HCT116 (cell line): ENCODE results near the gene ACAT1. TPM values are rescaled to one million over a fixed set of nuclear protein-coding genes. Genes with fewer than 3 reads are reported as not detected.

Experiments
- ATAC-seq: fragments of 200-7000 bp; cut with Tn5 transposase; 2 replicates; pipeline ENCODE4 v1.9.1; 2020; ENCODE audit warnings: mild to moderate bottlenecking, moderate library complexity
- BruUV-seq: library from RNA; stranded (reverse); fragments of 400-500 nt; replicated peaks from 2 replicates; lab custom pipeline; 2021; lab: Mats Ljungman, UMichigan
- CTCF ChIA-PET: fragments of 300-600 bp; sonication (Branson Sonifier 250); formaldehyde crosslinking; loops from one replicate; lab custom pipeline; 2021; ENCODE audit warnings: antibody characterized with exemption; lab: Charles Lee
- POLR2A ChIA-PET: fragments of 300-600, 350-600 bp; sonication (Branson Sonifier 250); formaldehyde crosslinking; loops from one replicate; lab custom pipeline; 2021; ENCODE audit warnings: antibody characterized with exemption; lab: Charles Lee
- RAD21 ChIA-PET, 2 experiments: fragments of 300-600 bp; sonication (Branson Sonifier 250); formaldehyde crosslinking; loops; one replicate each; lab custom pipeline; 2023; ENCODE audit warnings: low total read pairs in 2 of 2; ENCODE audit not compliant: uncharacterized antibody in 2 of 2, unreplicated experiment in 2 of 2, low non-redundant PET in 1 of 2; lab: Charles Lee
- DNase-seq: peaks from one replicate; pipeline ENCODE4 v3.0.0-alpha.2; 2010; ENCODE audit warnings: low read depth, low spot score
- H2AFZ ChIP-seq: fragments of 200-600 bp; shearing (Covaris generic), sonication (generic); 2 replicates; pipeline ENCODE4 v1.6.1; 2017; ENCODE audit warnings: low read depth, mixed run types, mixed read lengths, antibody characterized with exemption, low read length; ENCODE audit not compliant: poor library complexity, severe bottlenecking
- H3K27ac ChIP-seq: 2 replicates; pipeline ENCODE4 v1.5.1; 2012; ENCODE audit warnings: low read depth, low read length
- H3K27me3 ChIP-seq: fragments of 200-600 bp; sonication (generic); 2 replicates; pipeline ENCODE4 v1.6.1; 2016; ENCODE audit warnings: mixed run types, low read length, mixed read lengths; ENCODE audit not compliant: insufficient read depth
- H3K36me3 ChIP-seq, 2 experiments: fragments of 200-500 bp in 1 of 2; fragments of 200-600 bp in 1 of 2; sonication (Bioruptor generic) in 1 of 2; sonication (generic) in 1 of 2; 2 replicates each; pipeline versions ENCODE4 v1.5.1 to v1.6.1; 2014 to 2016; ENCODE audit warnings: low read length in 2 of 2, inconsistent platforms in 1 of 2, mixed read lengths in 1 of 2, mixed run types in 1 of 2; ENCODE audit not compliant: insufficient read depth in 2 of 2, control insufficient read depth in 1 of 2
- H3K4me1 ChIP-seq, 2 experiments: fragments of 200-600 bp in 1 of 2; sonication (generic) in 1 of 2; 2 replicates each; pipeline versions ENCODE4 v1.5.1 to v1.6.1; 2012 to 2017; ENCODE audit warnings: low read length in 2 of 2, inconsistent platforms in 1 of 2, mild to moderate bottlenecking in 1 of 2, mixed read lengths in 1 of 2, mixed run types in 1 of 2, moderate library complexity in 1 of 2; ENCODE audit not compliant: insufficient read depth in 2 of 2, control insufficient read depth in 1 of 2
- H3K4me2 ChIP-seq: fragments of 200-600 bp; sonication (generic); 2 replicates; pipeline ENCODE4 v1.6.1; 2017; ENCODE audit warnings: mixed run types, low read length, mixed read lengths
- H3K4me3 ChIP-seq, 2 experiments: fragments of 200-600 bp in 1 of 2; sonication (generic) in 1 of 2; replicated peaks in 1 of 2; 2 replicates each; pipeline ENCODE4 v1.5.1; 2011 to 2016; ENCODE audit warnings: low read length in 2 of 2, control low read depth in 1 of 2, low read depth in 1 of 2, mild to moderate bottlenecking in 1 of 2, mixed read lengths in 1 of 2, mixed run types in 1 of 2
- H3K79me2 ChIP-seq: fragments of 200-600 bp; sonication (generic); 2 replicates; pipeline ENCODE4 v1.6.1; 2017; ENCODE audit warnings: mild to moderate bottlenecking, mixed run types, low read length, moderate library complexity, mixed read lengths; ENCODE audit not compliant: insufficient read depth
- H3K9ac ChIP-seq: fragments of 200-600 bp; sonication (generic); 2 replicates; pipeline ENCODE4 v1.6.1; 2016; ENCODE audit warnings: low read length, mixed read lengths
- H3K9me2 ChIP-seq: fragments of 200-600 bp; sonication (generic), shearing (Covaris generic); 2 replicates; pipeline ENCODE4 v1.6.1; 2017; ENCODE audit warnings: mixed run types, mild to moderate bottlenecking, moderate library complexity; ENCODE audit not compliant: insufficient read depth
- H3K9me3 ChIP-seq, 2 experiments: fragments of 200-500 bp in 1 of 2; fragments of 200-600 bp in 1 of 2; sonication (Bioruptor generic) in 1 of 2; sonication (generic) in 1 of 2; 2 replicates each; pipeline ENCODE4 v1.6.1; 2014 to 2017; ENCODE audit warnings: low read length in 2 of 2, mixed read lengths in 2 of 2, inconsistent platforms in 1 of 2, low read depth in 1 of 2, mild to moderate bottlenecking in 1 of 2, mixed run types in 1 of 2, moderate library complexity in 1 of 2; ENCODE audit not compliant: control insufficient read depth in 1 of 2, insufficient read depth in 1 of 2
- H4K20me1 ChIP-seq: fragments of 200-600 bp; sonication (generic), shearing (Covaris generic); 2 replicates; pipeline ENCODE4 v1.6.1; 2017; ENCODE audit warnings: mixed run types, mild to moderate bottlenecking, moderate library complexity; ENCODE audit not compliant: insufficient read depth
- CBX3 ChIP-seq: IDR thresholded peaks from 2 replicates; pipeline ENCODE4 v1.6.1; 2012; ENCODE audit warnings: low read depth
- CEBPB ChIP-seq: IDR thresholded peaks from 2 replicates; pipeline ENCODE4 v1.6.1; 2012; ENCODE audit warnings: low read depth
- EGR1 ChIP-seq: IDR thresholded peaks from 2 replicates; pipeline ENCODE4 v1.6.1; 2012; ENCODE audit warnings: low read depth
- ELF1 ChIP-seq: IDR thresholded peaks from 2 replicates; pipeline ENCODE4 v1.6.1; 2012; ENCODE audit warnings: low read depth, borderline replicate concordance
- EZH2 ChIP-seq: fragments of 200-600 bp; sonication (generic); IDR thresholded peaks from 2 replicates; pipeline ENCODE4 v1.6.1; 2017; ENCODE audit warnings: antibody characterized with exemption, mixed run types
- FOSL1 ChIP-seq: IDR thresholded peaks from 2 replicates; pipeline ENCODE4 v1.6.1; 2012; ENCODE audit warnings: low read depth
- JUND ChIP-seq: IDR thresholded peaks from 2 replicates; pipeline ENCODE4 v1.6.1; 2012
- SP1 ChIP-seq: IDR thresholded peaks from 2 replicates; pipeline ENCODE4 v1.6.1; 2012; ENCODE audit warnings: low read depth
- SRF ChIP-seq: IDR thresholded peaks from 2 replicates; pipeline ENCODE4 v1.6.1; 2012; ENCODE audit warnings: low read depth
- TCF7L2 ChIP-seq: IDR thresholded peaks from 2 replicates; pipeline ENCODE4 v1.7.0; 2011; ENCODE audit warnings: borderline replicate concordance, inconsistent platforms; ENCODE audit not compliant: insufficient read depth, insufficient read length; ENCODE audit errors: extremely low read depth
- YY1 ChIP-seq: IDR thresholded peaks from 2 replicates; pipeline ENCODE4 v1.6.1; 2011; ENCODE audit warnings: low read length, low read depth, moderate library complexity, mild to moderate bottlenecking; ENCODE audit not compliant: insufficient replicate concordance; ENCODE audit errors: extremely low read depth
- ZFX ChIP-seq: fragments of 450-650 bp; IDR thresholded peaks from 2 replicates; pipeline ENCODE4 v1.6.1; 2017
- ZNF274 ChIP-seq: fragments of 200-500 bp; sonication (Bioruptor generic); IDR thresholded peaks from 2 replicates; pipeline ENCODE4 v1.6.1; 2014; ENCODE audit warnings: mild to moderate bottlenecking, low read depth, low read length, inconsistent platforms
- intact Hi-C: fragments of 100-400 bp; cut with micrococcal nuclease; formaldehyde crosslinking; loops from 2 replicates; pipeline ENCODE4 v1.10.0; 2022
- total RNA-seq: library from RNA; stranded (reverse); gene quantifications from one replicate; pipeline ENCODE4 v1.2.1, GENCODE V29; 2021; ENCODE audit not compliant: unreplicated experiment
- TF ChIP-seq, protein P1 (sequence below): IDR thresholded peaks from 2 replicates; pipeline ENCODE4 v1.6.1; 2012
- TF ChIP-seq, protein P2 (sequence below): IDR thresholded peaks from 2 replicates; pipeline ENCODE4 v1.6.1; 2012
- TF ChIP-seq, protein P3 (sequence below): IDR thresholded peaks from 2 replicates; pipeline ENCODE4 v1.6.1; 2012; ENCODE audit warnings: low read depth

Gene ACAT1
- total RNA-seq, 1 experiment from 2014 or later: 83.8 TPM

DNA sequence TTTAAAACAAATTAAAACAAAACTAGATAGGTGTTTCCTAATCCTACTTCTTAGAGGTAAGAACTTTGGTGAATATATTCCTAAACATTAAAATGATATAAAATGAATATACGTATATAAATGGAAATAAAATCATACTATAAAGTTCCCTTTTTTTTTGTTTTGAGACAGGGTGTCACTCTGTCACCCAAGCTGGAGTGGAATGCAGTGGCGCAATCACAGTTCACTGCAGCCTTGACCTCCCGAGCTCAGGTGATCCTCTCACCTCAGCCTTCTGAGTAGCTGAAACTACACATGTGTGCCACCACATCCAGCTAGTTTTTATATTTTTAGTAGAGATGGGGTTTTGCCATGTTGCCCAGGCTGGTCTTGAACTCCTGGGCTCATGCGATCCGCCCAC lies 56.2 kb downstream of the ACAT1 start (continued):
- TF ChIP-seq CEBPB (no peak), FOSL1 (no peak), SRF (no peak), YY1 (no peak), EZH2 (no peak), TCF7L2 (no peak), CBX3 (no peak)
- TF ChIP-seq, protein P1, sequence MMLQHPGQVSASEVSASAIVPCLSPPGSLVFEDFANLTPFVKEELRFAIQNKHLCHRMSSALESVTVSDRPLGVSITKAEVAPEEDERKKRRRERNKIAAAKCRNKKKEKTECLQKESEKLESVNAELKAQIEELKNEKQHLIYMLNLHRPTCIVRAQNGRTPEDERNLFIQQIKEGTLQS: no peak

DNA sequence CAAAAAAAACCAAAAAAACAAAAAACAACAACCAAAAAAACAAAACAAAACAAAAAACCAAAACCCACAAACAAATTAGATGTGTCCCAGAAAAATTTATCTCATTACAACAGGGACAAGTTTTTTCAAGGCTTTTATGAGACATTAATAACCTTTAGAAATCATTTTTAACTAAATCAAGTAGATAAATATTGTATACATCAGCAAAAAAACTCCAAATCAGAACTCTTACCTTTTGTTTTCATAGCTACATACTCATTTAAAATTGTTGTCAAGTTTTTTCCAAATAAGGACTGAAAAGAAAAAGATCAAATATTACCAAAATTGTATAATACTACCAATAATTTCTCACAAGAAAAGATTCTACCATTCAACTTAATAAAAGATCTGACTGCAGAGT lies 72.4 kb downstream of the ACAT1 start:
- no peak overlapping the region for H3K4me2 ChIP-seq
- ChIA-PET CTCF (no interaction called here), RAD21 (no interaction called here), POLR2A (no interaction called here)
- peaks cover 14% of the 10 kb centered on the region for H3K79me2 ChIP-seq
- H3K4me3 ChIP-seq: no peak overlapping the region
- TF ChIP-seq, protein P2, sequence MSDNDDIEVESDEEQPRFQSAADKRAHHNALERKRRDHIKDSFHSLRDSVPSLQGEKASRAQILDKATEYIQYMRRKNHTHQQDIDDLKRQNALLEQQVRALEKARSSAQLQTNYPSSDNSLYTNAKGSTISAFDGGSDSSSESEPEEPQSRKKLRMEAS: no peak
- TF ChIP-seq, protein P3, sequence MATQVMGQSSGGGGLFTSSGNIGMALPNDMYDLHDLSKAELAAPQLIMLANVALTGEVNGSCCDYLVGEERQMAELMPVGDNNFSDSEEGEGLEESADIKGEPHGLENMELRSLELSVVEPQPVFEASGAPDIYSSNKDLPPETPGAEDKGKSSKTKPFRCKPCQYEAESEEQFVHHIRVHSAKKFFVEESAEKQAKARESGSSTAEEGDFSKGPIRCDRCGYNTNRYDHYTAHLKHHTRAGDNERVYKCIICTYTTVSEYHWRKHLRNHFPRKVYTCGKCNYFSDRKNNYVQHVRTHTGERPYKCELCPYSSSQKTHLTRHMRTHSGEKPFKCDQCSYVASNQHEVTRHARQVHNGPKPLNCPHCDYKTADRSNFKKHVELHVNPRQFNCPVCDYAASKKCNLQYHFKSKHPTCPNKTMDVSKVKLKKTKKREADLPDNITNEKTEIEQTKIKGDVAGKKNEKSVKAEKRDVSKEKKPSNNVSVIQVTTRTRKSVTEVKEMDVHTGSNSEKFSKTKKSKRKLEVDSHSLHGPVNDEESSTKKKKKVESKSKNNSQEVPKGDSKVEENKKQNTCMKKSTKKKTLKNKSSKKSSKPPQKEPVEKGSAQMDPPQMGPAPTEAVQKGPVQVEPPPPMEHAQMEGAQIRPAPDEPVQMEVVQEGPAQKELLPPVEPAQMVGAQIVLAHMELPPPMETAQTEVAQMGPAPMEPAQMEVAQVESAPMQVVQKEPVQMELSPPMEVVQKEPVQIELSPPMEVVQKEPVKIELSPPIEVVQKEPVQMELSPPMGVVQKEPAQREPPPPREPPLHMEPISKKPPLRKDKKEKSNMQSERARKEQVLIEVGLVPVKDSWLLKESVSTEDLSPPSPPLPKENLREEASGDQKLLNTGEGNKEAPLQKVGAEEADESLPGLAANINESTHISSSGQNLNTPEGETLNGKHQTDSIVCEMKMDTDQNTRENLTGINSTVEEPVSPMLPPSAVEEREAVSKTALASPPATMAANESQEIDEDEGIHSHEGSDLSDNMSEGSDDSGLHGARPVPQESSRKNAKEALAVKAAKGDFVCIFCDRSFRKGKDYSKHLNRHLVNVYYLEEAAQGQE: no peak
- no peak for TF ChIP-seq SP1
- no peak for TF ChIP-seq JUND
- TF ChIP-seq ELF1: no peak
- no peak for TF ChIP-seq ZNF274
- TF ChIP-seq, protein P1: no peak
- TF ChIP-seq ZFX: no peak
- TF ChIP-seq CEBPB: no peak
- no peak for TF ChIP-seq EGR1
- DNase-seq (no peak), ATAC-seq (no peak)
- no peak overlapping the region for H2AFZ ChIP-seq
- no peaks in the 10 kb centered on the region for H4K20me1 ChIP-seq
- no peaks in the 10 kb centered on the region for H3K9me2 ChIP-seq
- no peaks in the 10 kb centered on the region for H3K9me3 ChIP-seq
- H3K36me3 ChIP-seq: peaks cover 11 to 17% of the 10 kb centered on the region in 2 experiments
- intact Hi-C loops: no loop called here
- no peak overlapping the region for H3K9ac ChIP-seq
- H3K27me3 ChIP-seq: no peaks in the 10 kb centered on the region
- BruUV-seq: no TSS peak
- no peak overlapping the region for H3K27ac ChIP-seq
- no peaks in the 10 kb centered on the region for H3K4me1 ChIP-seq
